HCT116 (cell line): ENCODE measurements around the gene IL1R2.

Source experiments
- EZH2 ChIP-seq: fragments of 200-600 bp; sonication (generic); IDR thresholded peaks from 2 replicates; pipeline ENCODE4 v1.6.1; 2017; ENCODE audit warnings: antibody characterized with exemption, mixed run types
- EZH2phosphoT487 ChIP-seq: fragments of 200-600 bp; IDR thresholded peaks from 2 replicates; pipeline ENCODE4 v1.6.1; 2018; ENCODE audit warnings: antibody characterized with exemption, borderline replicate concordance
- POLR2A ChIP-seq: IDR thresholded peaks from 2 replicates; pipeline ENCODE4 v1.7.0; 2011; ENCODE audit warnings: borderline replicate concordance; ENCODE audit not compliant: insufficient read depth, insufficient read length; ENCODE audit errors: extremely low read depth
- POLR2AphosphoS5 ChIP-seq: IDR thresholded peaks from 2 replicates; pipeline ENCODE4 v1.6.1; 2011; ENCODE audit warnings: mild to moderate bottlenecking, low read depth, low read length, moderate library complexity
- RAD21 ChIP-seq: IDR thresholded peaks from 2 replicates; pipeline ENCODE4 v1.6.1; 2012; ENCODE audit warnings: low read depth, mild to moderate bottlenecking
- SIN3A ChIP-seq: IDR thresholded peaks from 2 replicates; pipeline ENCODE4 v1.6.1; 2012; ENCODE audit warnings: low read depth
- TCF7L2 ChIP-seq: IDR thresholded peaks from 2 replicates; pipeline ENCODE4 v1.7.0; 2011; ENCODE audit warnings: borderline replicate concordance, inconsistent platforms; ENCODE audit not compliant: insufficient read depth, insufficient read length; ENCODE audit errors: extremely low read depth
- TF ChIP-seq, protein P1 (sequence below), 3 experiments: fragments of 200-600 bp in 1 of 3; sonication (generic) in 1 of 3; IDR thresholded peaks in 2 of 3; conservative IDR thresholded peaks in 1 of 3; 2 replicates each; pipeline ENCODE4 v1.5.1; 2012 to 2017; ENCODE audit warnings: low read depth in 2 of 3, low read length in 2 of 3, antibody characterized with exemption in 1 of 3, borderline replicate concordance in 1 of 3, control low read depth in 1 of 3, mild to moderate bottlenecking in 1 of 3, mixed read lengths in 1 of 3, mixed run types in 1 of 3, moderate library complexity in 1 of 3; ENCODE audit not compliant: insufficient read depth in 1 of 3
- TF ChIP-seq, protein P2 (sequence below): IDR thresholded peaks from 2 replicates; pipeline ENCODE4 v1.6.1; 2012
- TF ChIP-seq, protein P3 (sequence below): IDR thresholded peaks from 2 replicates; pipeline ENCODE4 v1.6.1; 2011; ENCODE audit warnings: mild to moderate bottlenecking, low read length, moderate library complexity; ENCODE audit not compliant: insufficient replicate concordance; ENCODE audit errors: extremely low read depth

DNA sequence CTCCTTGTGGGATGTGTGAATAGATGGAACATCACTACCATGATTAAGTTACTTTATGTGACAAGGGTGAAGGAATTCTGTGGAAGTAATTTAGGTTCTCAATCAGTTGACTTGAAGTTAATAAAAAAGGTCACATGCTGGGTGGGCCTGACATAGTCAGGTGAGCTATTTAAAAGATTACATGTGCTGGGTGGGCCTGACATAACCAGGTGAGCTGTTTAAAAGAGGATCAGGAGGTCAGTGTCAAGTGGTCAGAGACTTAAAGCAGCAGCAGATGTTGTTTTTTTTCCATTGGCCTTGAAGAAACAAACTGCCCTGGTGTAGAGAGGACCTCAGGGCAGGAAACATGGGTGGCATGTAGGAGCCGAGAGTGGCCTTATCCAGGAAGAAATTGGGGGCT is 3.3 kb downstream of the IL1R2 start:
- TF ChIP-seq RAD21 (no peak), SIN3A (no peak), EZH2 (no peak), POLR2AphosphoS5 (no peak), TCF7L2 (no peak), EZH2phosphoT487 (no peak), POLR2A (no peak)
- TF ChIP-seq, protein P1, sequence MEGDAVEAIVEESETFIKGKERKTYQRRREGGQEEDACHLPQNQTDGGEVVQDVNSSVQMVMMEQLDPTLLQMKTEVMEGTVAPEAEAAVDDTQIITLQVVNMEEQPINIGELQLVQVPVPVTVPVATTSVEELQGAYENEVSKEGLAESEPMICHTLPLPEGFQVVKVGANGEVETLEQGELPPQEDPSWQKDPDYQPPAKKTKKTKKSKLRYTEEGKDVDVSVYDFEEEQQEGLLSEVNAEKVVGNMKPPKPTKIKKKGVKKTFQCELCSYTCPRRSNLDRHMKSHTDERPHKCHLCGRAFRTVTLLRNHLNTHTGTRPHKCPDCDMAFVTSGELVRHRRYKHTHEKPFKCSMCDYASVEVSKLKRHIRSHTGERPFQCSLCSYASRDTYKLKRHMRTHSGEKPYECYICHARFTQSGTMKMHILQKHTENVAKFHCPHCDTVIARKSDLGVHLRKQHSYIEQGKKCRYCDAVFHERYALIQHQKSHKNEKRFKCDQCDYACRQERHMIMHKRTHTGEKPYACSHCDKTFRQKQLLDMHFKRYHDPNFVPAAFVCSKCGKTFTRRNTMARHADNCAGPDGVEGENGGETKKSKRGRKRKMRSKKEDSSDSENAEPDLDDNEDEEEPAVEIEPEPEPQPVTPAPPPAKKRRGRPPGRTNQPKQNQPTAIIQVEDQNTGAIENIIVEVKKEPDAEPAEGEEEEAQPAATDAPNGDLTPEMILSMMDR (IDR thresholded peaks at IDR 0.05 in 2 of 3, conservative IDR thresholded peaks at IDR 0.05 in 1 of 3; ENCODE audit: borderline replicate concordance in 1 of 3, insufficient read depth in 1 of 3, low read depth in 2 of 3, low read length in 2 of 3) = no peak
- TF ChIP-seq, protein P2, sequence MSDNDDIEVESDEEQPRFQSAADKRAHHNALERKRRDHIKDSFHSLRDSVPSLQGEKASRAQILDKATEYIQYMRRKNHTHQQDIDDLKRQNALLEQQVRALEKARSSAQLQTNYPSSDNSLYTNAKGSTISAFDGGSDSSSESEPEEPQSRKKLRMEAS = no peak
- TF ChIP-seq, protein P3, sequence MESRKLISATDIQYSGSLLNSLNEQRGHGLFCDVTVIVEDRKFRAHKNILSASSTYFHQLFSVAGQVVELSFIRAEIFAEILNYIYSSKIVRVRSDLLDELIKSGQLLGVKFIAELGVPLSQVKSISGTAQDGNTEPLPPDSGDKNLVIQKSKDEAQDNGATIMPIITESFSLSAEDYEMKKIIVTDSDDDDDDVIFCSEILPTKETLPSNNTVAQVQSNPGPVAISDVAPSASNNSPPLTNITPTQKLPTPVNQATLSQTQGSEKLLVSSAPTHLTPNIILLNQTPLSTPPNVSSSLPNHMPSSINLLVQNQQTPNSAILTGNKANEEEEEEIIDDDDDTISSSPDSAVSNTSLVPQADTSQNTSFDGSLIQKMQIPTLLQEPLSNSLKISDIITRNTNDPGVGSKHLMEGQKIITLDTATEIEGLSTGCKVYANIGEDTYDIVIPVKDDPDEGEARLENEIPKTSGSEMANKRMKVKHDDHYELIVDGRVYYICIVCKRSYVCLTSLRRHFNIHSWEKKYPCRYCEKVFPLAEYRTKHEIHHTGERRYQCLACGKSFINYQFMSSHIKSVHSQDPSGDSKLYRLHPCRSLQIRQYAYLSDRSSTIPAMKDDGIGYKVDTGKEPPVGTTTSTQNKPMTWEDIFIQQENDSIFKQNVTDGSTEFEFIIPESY = no peak
